ENCODE data around the gene C16orf89.

Gene C16orf89

DNA sequence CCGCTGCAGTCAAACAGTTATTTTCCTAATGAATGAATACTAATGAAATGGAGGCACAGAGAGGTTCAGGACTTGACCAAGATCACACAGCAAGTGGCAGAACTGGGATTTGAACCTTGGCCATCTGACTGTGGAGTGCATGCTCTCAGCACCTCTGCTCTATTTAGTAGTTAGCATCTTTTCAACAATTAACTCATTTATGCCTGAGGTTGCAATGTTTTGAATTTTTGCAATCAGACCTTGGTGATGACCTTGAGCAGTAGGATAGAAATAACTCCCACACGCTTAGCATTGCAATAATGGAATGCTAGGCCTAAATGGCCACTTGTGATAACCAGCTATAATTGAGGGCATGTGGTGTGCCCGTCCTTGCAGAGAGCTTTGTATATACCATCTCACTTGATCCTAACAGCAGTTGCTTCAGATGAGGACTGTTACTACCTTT, 63.0 kb downstream of the C16orf89 start:
- no peak for DNase-seq

DNA sequence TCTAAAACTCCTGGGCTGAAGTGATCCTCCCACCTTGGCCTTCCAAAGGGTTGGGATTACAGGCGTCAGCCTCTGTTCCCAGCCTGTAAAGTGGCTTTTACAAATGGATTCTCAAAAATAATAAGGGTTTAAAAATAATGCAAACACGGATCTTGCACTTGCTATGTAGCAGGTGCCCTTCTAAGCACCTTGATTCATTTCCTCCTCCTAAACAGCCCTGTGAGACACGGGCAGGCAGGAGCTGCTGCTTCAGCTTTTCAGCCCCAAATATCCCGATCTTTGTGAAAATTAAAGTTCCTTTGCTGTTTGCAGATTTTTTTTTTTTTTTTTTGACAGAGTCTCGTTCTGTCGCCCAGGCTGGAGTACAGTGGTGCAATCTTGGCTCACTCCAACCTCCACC, 63.8 kb downstream of the C16orf89 start:
- DNase-seq = no peak

DNA sequence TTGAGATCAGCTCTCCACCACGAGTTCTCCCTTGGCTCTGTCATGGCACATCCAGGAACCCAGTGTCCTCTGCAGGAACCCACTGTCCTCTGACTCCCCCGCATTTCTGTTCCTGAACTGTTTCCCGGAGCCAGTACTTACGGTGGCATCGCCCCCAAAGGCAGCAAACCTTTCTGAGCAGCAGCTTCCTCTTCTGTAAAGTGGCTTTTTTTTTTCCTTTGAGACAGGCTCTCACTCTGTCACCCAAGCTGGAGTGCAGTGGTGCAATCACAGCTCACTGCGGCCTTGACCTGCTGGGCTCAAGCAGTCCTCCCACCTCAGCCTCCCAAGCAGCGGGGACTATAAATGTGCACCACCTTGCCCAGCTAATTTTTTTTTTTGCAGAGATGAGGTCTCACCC, 64.2 kb downstream of the C16orf89 start:
- DNase-seq = no peak

DNA sequence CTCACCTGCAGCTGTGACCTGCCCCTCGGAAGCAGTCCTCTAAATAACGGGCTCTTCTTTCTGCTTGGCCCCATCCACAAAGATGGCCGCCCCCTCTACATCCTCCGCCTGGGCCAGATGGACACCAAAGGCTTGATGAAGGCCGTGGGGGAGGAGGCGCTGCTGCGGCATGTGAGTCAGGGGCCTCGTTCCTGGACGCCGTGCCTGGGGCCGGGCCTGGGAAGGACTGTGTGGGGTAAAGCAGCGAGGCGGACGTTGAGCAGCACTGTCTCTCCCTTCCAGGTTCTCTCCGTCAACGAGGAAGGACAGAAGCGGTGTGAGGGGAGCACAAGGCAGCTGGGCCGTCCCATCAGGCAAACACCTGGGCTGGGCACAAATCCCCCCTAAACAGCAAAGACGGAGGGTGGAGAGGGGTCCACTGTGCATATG, 65.2 kb downstream of the C16orf89 start:
- no peak for DNase-seq

DNA sequence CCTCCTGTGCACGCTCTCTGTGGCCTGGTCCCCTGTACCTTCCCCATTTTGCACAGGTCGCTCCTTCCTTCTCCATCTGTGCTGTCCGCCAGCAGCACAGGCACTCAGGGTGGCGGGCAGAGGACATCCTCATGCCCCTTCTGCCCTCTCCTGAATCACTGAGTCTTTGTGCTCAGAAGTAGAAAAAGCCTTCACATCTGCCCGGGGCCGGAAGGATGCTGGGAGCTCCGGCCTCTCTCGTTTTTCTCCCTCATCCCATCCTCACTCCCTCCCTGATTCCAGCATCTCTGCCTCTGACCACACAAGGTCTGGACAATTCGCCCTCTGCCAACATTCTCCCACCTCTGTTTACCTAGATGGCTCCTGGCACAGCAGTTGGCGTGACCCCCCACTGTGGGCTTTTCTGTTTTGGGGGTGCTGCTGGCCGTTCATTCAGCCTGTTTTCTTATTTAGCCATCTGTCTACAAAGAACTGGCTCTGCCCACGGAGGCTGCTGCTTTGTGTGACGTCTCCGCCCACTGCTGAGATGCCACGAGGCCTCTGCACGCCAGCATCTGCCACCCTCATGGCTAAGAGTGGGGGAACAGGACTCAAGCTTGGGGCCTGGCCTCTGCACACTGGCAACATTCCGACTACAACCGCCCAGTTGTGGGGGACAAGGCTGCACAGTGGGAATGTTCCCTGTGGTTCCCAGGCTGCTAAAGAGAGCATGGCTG, 70.9 kb downstream of the C16orf89 start:
- no peak for DNase-seq
